Ovary (tissue), 9 donors: Measurements from ENCODE around the gene ANTXR1. TPM values are rescaled to one million over a fixed set of nuclear protein-coding genes. Genes with fewer than 3 reads are reported as not detected.

Experiments
- DNase-seq, 5 donors: peaks; one replicate each; pipeline ENCODE4 v3.0.0-alpha.2; 2019 to 2020
- H3K27ac ChIP-seq, 2 donors: fragments of 200-600 bp; one replicate each; pipeline versions ENCODE4 v1.5.1 to v1.8.0; 2019 to 2022
- H3K27me3 ChIP-seq: fragments of 200-600 bp; one replicate; pipeline ENCODE4 v1.8.0; 2022
- H3K36me3 ChIP-seq: fragments of 200-600 bp; sonication (generic); one replicate; pipeline ENCODE4 v1.5.1; 2019
- H3K4me1 ChIP-seq: one replicate; pipeline ENCODE4 v1.8.1; 2013; ENCODE audit warnings: mild to moderate bottlenecking, moderate library complexity; ENCODE audit not compliant: insufficient read depth
- H3K4me3 ChIP-seq: fragments of 200-600 bp; sonication (generic); one replicate; pipeline ENCODE4 v1.5.1; 2017
- H3K9me3 ChIP-seq, 2 donors: fragments of 200-600 bp in 1 of 2; sonication (generic) in 1 of 2; one replicate each; pipeline versions ENCODE4 v1.5.1 to v1.8.1; 2013 to 2019; ENCODE audit warnings: mild to moderate bottlenecking in 1 of 2, moderate library complexity in 1 of 2
- CTCF ChIP-seq, 3 donors: fragments of 450-650 bp in 2 of 3; fragments of 200-600 bp in 1 of 3; IDR thresholded peaks; one replicate each; pipeline versions ENCODE4 v1.5.1 to v1.8.0; 2016 to 2022; ENCODE audit warnings: antibody characterized with exemption in 3 of 3, mild to moderate bottlenecking in 1 of 3
- EP300 ChIP-seq: sonication (generic); formaldehyde crosslinking; IDR thresholded peaks from one replicate; pipeline ENCODE4 v1.6.1; 2017; ENCODE audit warnings: antibody characterized with exemption
- POLR2A ChIP-seq: fragments of 450-650 bp; IDR thresholded peaks from one replicate; pipeline ENCODE4 v1.6.1; 2017; ENCODE audit warnings: antibody characterized with exemption, mild to moderate bottlenecking, moderate library complexity
- WGBS, 3 donors: extraction: QIAGEN DNeasy Blood & Tissue Kit in 1 of 3; methylation state at CpG; one replicate each; pipeline versions ENCODE4 v1.1.5 to v1.1.7; 2013 to 2017; 5-methylcytosine and 5-hydroxymethylcytosine counted together
- intact Hi-C, 4 donors: fragments of 100-400 bp; cut with DNase I; formaldehyde crosslinking; loops; one replicate each; pipeline versions ENCODE4 v1.11.0 to v1.15.1; 2022 to 2023
- polyA plus RNA-seq, 2 donors: library from polyadenylated mRNA; stranded (reverse); fragments of 200-250 nt in 1 of 2; fragments of 350-450 nt in 1 of 2; fragmentation: Illumina TruSeq in 1 of 2; extraction: RNeasy Lipid Tissue Mini Kit (QIAGEN cat#74804) in 1 of 2; gene quantifications; one replicate each; pipeline ENCODE4 v1.2.3, GENCODE V29; 2013 to 2014
- total RNA-seq, 7 donors: library from RNA; depleted of rRNA in 2 of 7; stranded (reverse); fragments of >200 nt in 2 of 7; fragmentation: NEBNext Ultra II Directional in 3 of 7; extraction: Animal tissue kit (Norgen Biotek cat#: 25700) in 3 of 7; gene quantifications; one replicate each; pipeline versions ENCODE4 v1.1.0 to v1.2.4, GENCODE V29; 2016 to 2023
- donor health status: DM: no; HTN: no; CAD: no; lungs with moderate emphysema.
- donor health status: DM: no; HTN: no; CAD: no.
- donor health status: Bipolar disorder and iron deficiency.
- donor health status: DM: yes; HTN: yes; CAD: no.
- donor health status: DM: no; HTN: no; CAD: no.
- donor health status: DM: yes; HTN: yes; CAD: no.

ANTXR1 gene
- total and polyA plus RNA-seq, 9 donors: 73.0 to 276 (median 152) TPM

- Histone ChIP-seq H3K27me3 (no peaks in the 10 kb centered on the region), H3K4me1 (peaks cover 3% of the 10 kb centered on the region), H3K36me3 (no peaks in the 10 kb centered on the region), H3K27ac (no peak overlapping the region), H3K4me3 (no peak overlapping the region), H3K9me3 (no peaks in the 10 kb centered on the region)
- intact Hi-C loops: no loop called here
- no peak for DNase-seq
- WGBS, 3 donors: 22 to 53% (median 27%) methylated on average over 5 of the region's 5 CpGs
- TF ChIP-seq POLR2A (no peak), EP300 (no peak), CTCF (IDR thresholded peaks at IDR 0.05) (no peak)
These were observed 274.6 kb downstream of the ANTXR1 start for GRCh38 chr2:69287544-69287943.

DNA sequence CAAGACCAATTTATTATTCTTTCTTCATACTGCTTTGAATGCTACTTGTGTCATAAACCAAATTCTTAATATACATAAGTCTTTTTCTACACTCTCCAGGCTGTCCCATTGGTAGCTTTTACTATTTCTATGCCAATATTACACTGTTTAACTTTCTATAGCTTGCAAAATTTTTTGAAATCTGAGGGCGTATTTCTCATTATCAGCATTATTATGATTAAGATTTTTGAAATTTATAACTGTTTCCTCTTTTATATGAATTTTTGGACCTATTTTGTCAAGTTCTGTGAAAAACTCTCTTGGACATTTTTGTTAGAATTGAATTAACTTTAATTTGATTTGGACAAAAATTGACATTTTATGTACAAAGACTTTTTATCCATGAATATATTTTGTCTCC, 275.4 kb downstream of the ANTXR1 start:
- Histone ChIP-seq H3K27ac (no peak overlapping the region), H3K4me1 (peaks cover 3% of the 10 kb centered on the region), H3K4me3 (no peak overlapping the region), H3K9me3 (no peaks in the 10 kb centered on the region), H3K27me3 (no peaks in the 10 kb centered on the region), H3K36me3 (no peaks in the 10 kb centered on the region)
- DNase-seq: no peak
- WGBS, 3 donors: 84 to 89% (median 84%) methylated on average over 1 of the region's 1 CpG
- no peak for TF ChIP-seq POLR2A
- no peak for TF ChIP-seq EP300
- TF ChIP-seq CTCF (IDR thresholded peaks at IDR 0.05): no peak
- intact Hi-C loops: no loop called here

DNA sequence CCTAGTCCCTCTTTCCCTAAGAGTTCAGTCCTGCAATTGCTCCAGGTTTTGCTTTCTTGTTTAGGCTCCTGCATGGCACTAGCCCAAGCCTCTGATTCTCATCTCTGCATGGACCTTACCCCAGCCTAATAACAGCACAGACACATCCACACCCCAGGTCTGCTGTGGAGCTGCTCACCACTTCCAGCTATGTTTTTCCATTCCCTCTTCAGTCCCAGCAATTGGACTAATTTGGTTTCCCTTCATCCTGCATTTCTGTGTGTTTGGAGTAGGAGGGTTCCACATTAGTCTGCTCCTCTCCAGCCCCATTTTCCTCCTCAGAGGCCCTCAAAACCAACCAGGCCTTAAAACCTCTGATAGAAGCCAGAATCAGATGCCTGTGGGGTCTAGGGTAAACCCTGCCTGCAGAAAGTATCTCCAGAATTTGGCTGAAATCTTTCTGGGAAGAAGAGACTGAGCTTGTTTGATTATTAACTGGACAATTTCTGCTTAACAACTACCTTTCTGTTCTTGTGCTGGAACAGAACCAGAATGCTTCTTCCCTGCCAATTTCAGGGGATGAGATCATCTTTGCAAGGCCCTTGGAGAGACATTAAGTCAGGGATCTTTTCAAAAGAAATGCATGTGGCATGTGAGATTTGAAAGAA, 278.1 kb downstream of the ANTXR1 start:
- Histone ChIP-seq H3K4me1 (peaks cover 3% of the 10 kb centered on the region), H3K9me3 (no peaks in the 10 kb centered on the region), H3K27me3 (no peaks in the 10 kb centered on the region), H3K27ac (no peak overlapping the region), H3K36me3 (no peaks in the 10 kb centered on the region), H3K4me3 (no peak overlapping the region)
- intact Hi-C loops: no loop called here
- TF ChIP-seq EP300 (no peak), CTCF (IDR thresholded peaks at IDR 0.05) (no peak), POLR2A (no peak)
- no peak for DNase-seq

DNA sequence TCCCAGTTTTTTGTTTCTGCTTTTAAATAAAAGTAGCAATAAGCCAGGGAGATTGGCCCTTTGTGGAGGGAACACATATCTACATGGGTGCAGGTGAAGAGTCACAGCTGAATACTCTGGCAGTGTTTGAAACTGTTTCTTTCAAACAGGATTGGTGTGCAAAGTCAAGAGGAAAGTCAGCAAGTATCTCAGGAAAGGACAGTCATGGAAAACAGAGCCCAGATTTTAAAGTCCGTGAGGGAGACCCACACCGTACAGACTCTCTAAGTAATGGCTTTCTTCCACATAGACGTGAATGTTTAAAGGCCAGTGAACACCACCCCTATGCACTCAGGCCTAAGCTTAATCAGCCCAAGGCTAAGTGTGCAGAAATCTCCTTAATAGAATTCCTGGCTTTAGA, 278.7 kb downstream of the ANTXR1 start:
- no peak overlapping the region for H3K27ac ChIP-seq
- intact Hi-C loops: no loop called here
- peaks cover 3% of the 10 kb centered on the region for H3K4me1 ChIP-seq
- no peak for DNase-seq
- H3K4me3 ChIP-seq: no peak overlapping the region
- no peak for TF ChIP-seq POLR2A
- whole genome bisulfite sequencing, 3 donors: 69 to 85% (median 79%) methylated on average over 3 of the region's 3 CpGs
- no peaks in the 10 kb centered on the region for H3K36me3 ChIP-seq
- H3K27me3 ChIP-seq: no peaks in the 10 kb centered on the region
- no peaks in the 10 kb centered on the region for H3K9me3 ChIP-seq

DNA sequence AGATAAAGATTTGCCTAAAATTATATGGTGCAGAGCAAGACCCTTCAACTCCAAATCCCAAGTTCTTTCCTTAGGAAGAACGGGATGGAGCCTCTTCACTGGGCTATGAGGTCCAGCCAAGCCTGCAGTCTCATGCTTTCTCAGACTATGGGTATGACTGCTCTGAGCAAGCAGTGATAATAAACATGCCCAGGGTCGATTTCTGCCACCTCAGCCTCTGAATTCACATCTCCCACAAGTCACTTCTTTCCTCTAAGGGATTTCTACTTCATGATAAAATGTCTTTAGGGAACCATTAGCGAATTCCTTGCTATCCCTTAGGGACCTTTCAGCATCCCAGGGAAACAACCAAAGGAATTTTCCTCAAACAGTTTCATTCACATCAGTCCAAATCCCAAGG, 279.3 kb downstream of the ANTXR1 start:
- no peak overlapping the region for H3K27ac ChIP-seq
- 72 to 83% (median 75%) methylated on average over 3 of the region's 3 CpGs for WGBS, 3 donors

More for the DNA sequence above, 279.3 kb downstream of the ANTXR1 start:
- intact Hi-C loops: no loop called here
- H3K4me1 ChIP-seq: peaks cover 3% of the 10 kb centered on the region
- H3K36me3 ChIP-seq: no peaks in the 10 kb centered on the region
- no peak overlapping the region for H3K4me3 ChIP-seq
- H3K9me3 ChIP-seq: no peaks in the 10 kb centered on the region
- DNase-seq: no peak
- no peak for TF ChIP-seq EP300
- no peaks in the 10 kb centered on the region for H3K27me3 ChIP-seq
